ENCODE data around the gene RASL12. TPM values are rescaled to one million over a fixed set of nuclear protein-coding genes. Genes with fewer than 3 reads are reported as not detected.
A peak's percentile ranks its signal among the peaks of the same experiment; 100 is the strongest.

Gene RASL12
- total and polyA plus RNA-seq, 11 donors: 8.3 to 35.0 (median 13.3) TPM

GRCh38 chr15:65051266-65051665 is 16.5 kb downstream of the RASL12 start:
- TF ChIP-seq, protein P1, sequence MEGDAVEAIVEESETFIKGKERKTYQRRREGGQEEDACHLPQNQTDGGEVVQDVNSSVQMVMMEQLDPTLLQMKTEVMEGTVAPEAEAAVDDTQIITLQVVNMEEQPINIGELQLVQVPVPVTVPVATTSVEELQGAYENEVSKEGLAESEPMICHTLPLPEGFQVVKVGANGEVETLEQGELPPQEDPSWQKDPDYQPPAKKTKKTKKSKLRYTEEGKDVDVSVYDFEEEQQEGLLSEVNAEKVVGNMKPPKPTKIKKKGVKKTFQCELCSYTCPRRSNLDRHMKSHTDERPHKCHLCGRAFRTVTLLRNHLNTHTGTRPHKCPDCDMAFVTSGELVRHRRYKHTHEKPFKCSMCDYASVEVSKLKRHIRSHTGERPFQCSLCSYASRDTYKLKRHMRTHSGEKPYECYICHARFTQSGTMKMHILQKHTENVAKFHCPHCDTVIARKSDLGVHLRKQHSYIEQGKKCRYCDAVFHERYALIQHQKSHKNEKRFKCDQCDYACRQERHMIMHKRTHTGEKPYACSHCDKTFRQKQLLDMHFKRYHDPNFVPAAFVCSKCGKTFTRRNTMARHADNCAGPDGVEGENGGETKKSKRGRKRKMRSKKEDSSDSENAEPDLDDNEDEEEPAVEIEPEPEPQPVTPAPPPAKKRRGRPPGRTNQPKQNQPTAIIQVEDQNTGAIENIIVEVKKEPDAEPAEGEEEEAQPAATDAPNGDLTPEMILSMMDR (IDR thresholded peaks at IDR 0.05): no peak
- no peak for TF ChIP-seq POLR2A (IDR thresholded peaks at IDR 0.05)
- DNase-seq (no peak), ATAC-seq (no peak)
- Histone ChIP-seq H3K9me3 (no peaks in the 10 kb centered on the region), H3K4me3 (no peak overlapping the region), H3K36me3 (peaks cover 0 to 12% (median 2%) of the 10 kb centered on the region in 9 donors), H3K27ac (no peak overlapping the region), H3K4me1 (peaks cover 3 to 31% (median 24%) of the 10 kb centered on the region in 12 donors), H3K27me3 (no peaks in the 10 kb centered on the region)
- intact Hi-C loops (cut with DNase I): loop anchor here in 4 of 10 donors (5.0 to 10.0 kb wide), 4 partner anchors 36 to 244 kb away; partner anchors contain the start of gene RNU5A-1 (in 1 of the 4)
- 70 to 85% (median 80%) methylated on average over 1 to 2 of the region's 2 CpGs for WGBS, 4 donors

DNA sequence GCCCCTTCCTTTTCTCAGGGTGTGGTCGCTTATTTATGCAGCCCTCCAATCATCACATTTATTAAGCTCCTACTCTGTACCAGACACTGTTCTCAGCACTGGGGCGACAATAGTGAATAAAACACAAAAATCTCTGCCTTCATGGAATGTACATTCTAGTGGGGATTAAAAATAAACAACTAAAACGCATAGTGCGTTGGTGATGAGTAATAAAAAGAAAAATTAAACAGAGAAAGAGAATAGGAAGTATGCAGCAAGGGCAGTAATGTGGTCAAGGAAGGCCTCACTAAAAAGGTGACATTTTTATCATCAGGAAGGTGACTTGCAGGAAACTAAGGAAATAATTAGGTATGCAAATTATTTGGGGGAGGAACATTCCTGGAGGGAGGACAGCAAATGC is 17.5 kb downstream of the RASL12 start:
- no peak for DNase-seq
- no peak overlapping the region for H3K4me3 ChIP-seq
- TF ChIP-seq POLR2A (IDR thresholded peaks at IDR 0.05): no peak
- TF ChIP-seq, protein P1 (IDR thresholded peaks at IDR 0.05): no peak
- H3K9me3 ChIP-seq: no peaks in the 10 kb centered on the region
- no peak overlapping the region for H3K27ac ChIP-seq
- no peak for ATAC-seq
- 56 to 63% (median 58%) methylated on average over 4 of the region's 4 CpGs for WGBS, 4 donors
- peaks cover 0 to 8% (median 0%) of the 10 kb centered on the region in 9 donors for H3K36me3 ChIP-seq
- H3K27me3 ChIP-seq: no peaks in the 10 kb centered on the region
- H3K4me1 ChIP-seq: peaks cover 3 to 30% (median 18%) of the 10 kb centered on the region in 12 donors
- intact Hi-C loops (cut with DNase I): loop anchor here in 4 of 10 donors (5.0 to 10.0 kb wide), 4 partner anchors 37 to 245 kb away; partner anchors contain the start of gene RNU5A-1 (in 1 of the 4)

GRCh38 chr15:65049418-65049840 is 18.4 kb downstream of the RASL12 start:
- peaks cover 0 to 3% (median 0%) of the 10 kb centered on the region in 9 donors for H3K36me3 ChIP-seq
- no peaks in the 10 kb centered on the region for H3K27me3 ChIP-seq
- ATAC-seq (peak; percentile 87 to 96 (median 92)), DNase-seq (peak; percentile 92 to 96 (median 94))
- H3K4me1 ChIP-seq: peaks cover 0 to 29% (median 11%) of the 10 kb centered on the region in 12 donors
- H3K4me3 ChIP-seq: peak overlapping the region in 11 of 12 donors; percentile 1 to 52 (median 41)
- 0 to 3% (median 1%) methylated on average over 17 to 19 of the region's 19 CpGs for WGBS, 4 donors
- TF ChIP-seq, protein P1 (IDR thresholded peaks at IDR 0.05): no peak
- no peak for TF ChIP-seq POLR2A (IDR thresholded peaks at IDR 0.05)
- intact Hi-C loops (cut with DNase I): loop anchor here in 1 of 10 donors (10.0 kb wide), 1 partner anchor 225 kb away; no protein-coding TSS in a partner anchor
- no peak overlapping the region for H3K27ac ChIP-seq
- no peaks in the 10 kb centered on the region for H3K9me3 ChIP-seq

DNA sequence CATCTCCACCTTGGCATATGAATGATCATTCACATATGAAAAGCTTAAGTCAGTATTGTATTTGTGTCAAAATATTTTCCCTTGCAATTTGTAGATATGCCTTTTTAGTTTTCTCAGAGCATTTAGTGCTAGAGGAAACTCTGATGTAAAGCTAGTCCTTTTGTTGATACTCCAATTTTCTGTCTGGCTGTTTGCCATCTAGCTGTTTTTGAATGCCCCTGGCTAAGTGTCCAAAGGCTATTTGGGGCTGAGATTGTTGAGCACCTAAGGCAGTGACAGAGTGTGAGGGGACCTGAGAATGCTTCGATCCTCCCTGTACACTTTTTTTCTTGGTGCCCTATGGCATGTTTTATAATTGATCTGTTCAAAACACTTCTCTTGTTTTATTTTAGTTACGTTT is 19.6 kb downstream of the RASL12 start:
- Histone ChIP-seq H3K4me3 (no peak overlapping the region), H3K36me3 (peaks cover 0 to 3% (median 0%) of the 10 kb centered on the region in 9 donors), H3K9me3 (no peaks in the 10 kb centered on the region), H3K27ac (no peak overlapping the region), H3K27me3 (no peaks in the 10 kb centered on the region), H3K4me1 (peaks cover 0 to 33% (median 11%) of the 10 kb centered on the region in 12 donors)
- intact Hi-C loops (cut with DNase I): loop anchor here in 1 of 10 donors (10.0 kb wide), 1 partner anchor 227 kb away; no protein-coding TSS in a partner anchor
- ATAC-seq: no peak
- TF ChIP-seq POLR2A (IDR thresholded peaks at IDR 0.05): no peak
- TF ChIP-seq, protein P1 (IDR thresholded peaks at IDR 0.05): no peak
- DNase-seq: no peak
- WGBS, 4 donors: 70 to 89% (median 76%) methylated on average over 2 of the region's 2 CpGs
